K562 (cell line): ENCODE results near the gene ATP6V0D1. TPM values are rescaled to one million over a fixed set of nuclear protein-coding genes. Genes with fewer than 3 reads are reported as not detected.
A peak's percentile ranks its signal among the peaks of the same experiment; 100 is the strongest.

Source experiments
- ATAC-seq: fragments of 200-7000 bp; cut with Tn5 transposase; 3 replicates; pipeline ENCODE4 v1.9.1; 2020; ENCODE audit warnings: moderate library complexity
- BruUV-seq: library from RNA; stranded (reverse); fragments of 400-500 nt; replicated peaks from 2 replicates; lab custom pipeline; 2021; lab: Mats Ljungman, UMichigan
- CTCF ChIA-PET: fragments of 300-600 bp; formaldehyde crosslinking; extraction: SDS; loops from one replicate; lab custom pipeline; 2021; ENCODE audit warnings: low intra/inter-chr PET ratio; lab: Yijun Ruan, JAX
- POLR2A ChIA-PET: fragments of 300-600, 350-650 bp; sonication (Branson Sonifier 250); formaldehyde crosslinking; extraction: SDS; loops from one replicate; lab custom pipeline; 2021; ENCODE audit warnings: antibody characterized with exemption, inconsistent platforms; lab: Yijun Ruan, JAX
- DNase-seq, 4 experiments: peaks; one replicate each; pipeline versions ENCODE4 v3.0.0 to v3.0.0-alpha.2; 2011 to 2018; ENCODE audit warnings: low spot score in 3 of 4, mixed read lengths in 3 of 4; ENCODE audit errors: extremely low read depth in 1 of 4
- FAIRE-seq: peaks from 2 replicates; lab custom pipeline; 2011; peaks lifted over from hg19 to GRCh38; lab: Jason Lieb, UNC
- H2AFZ ChIP-seq: 2 replicates; pipeline ENCODE4 v1.6.0; 2011; ENCODE audit warnings: low read depth, low read length, control low read depth, inconsistent platforms
- H3K27ac ChIP-seq: fragments of 200-600 bp; 3 replicates; pipeline ENCODE4 v1.8.0; 2011; ENCODE audit warnings: low read depth, mild to moderate bottlenecking, control low read depth, inconsistent platforms, low read length, moderate library complexity, mixed read lengths; ENCODE audit errors: extremely low read depth
- H3K27me3 ChIP-seq, 2 experiments: fragments of 300-600 bp in 1 of 2; 2 replicates in 1 of 2; 3 replicates in 1 of 2; pipeline versions ENCODE4 v1.6.0 to v1.8.0; 2011; ENCODE audit warnings: inconsistent platforms in 2 of 2, low read length in 2 of 2, mild to moderate bottlenecking in 1 of 2, mixed read lengths in 1 of 2, moderate library complexity in 1 of 2; ENCODE audit not compliant: control insufficient read depth in 2 of 2, insufficient read depth in 2 of 2
- H3K36me3 ChIP-seq: fragments of 300-600 bp; 3 replicates; pipeline ENCODE4 v1.8.0; 2011; ENCODE audit warnings: mild to moderate bottlenecking, low read length, inconsistent platforms; ENCODE audit not compliant: control insufficient read depth, insufficient read depth
- H3K4me1 ChIP-seq, 2 experiments: fragments of 200-600 bp in 1 of 2; replicated peaks in 1 of 2; 2 replicates in 1 of 2; 3 replicates in 1 of 2; pipeline versions ENCODE4 v1.5.1 to v1.8.0; 2011; ENCODE audit warnings: inconsistent platforms in 2 of 2, low read length in 2 of 2, mild to moderate bottlenecking in 1 of 2, mixed read lengths in 1 of 2, moderate library complexity in 1 of 2; ENCODE audit not compliant: control insufficient read depth in 2 of 2, insufficient read depth in 2 of 2
- H3K4me2 ChIP-seq: 2 replicates; pipeline ENCODE4 v1.6.1; 2011; ENCODE audit warnings: low read length, control low read depth, inconsistent platforms, mixed read lengths; ENCODE audit not compliant: insufficient read depth
- H3K4me3 ChIP-seq: fragments of 200-600 bp; sonication (generic), shearing (Covaris generic); 2 replicates; pipeline ENCODE4 v1.5.1; 2016; ENCODE audit warnings: control low read depth, inconsistent platforms
- H3K79me2 ChIP-seq: fragments of 200-600 bp; 3 replicates; pipeline ENCODE4 v1.8.0; 2011; ENCODE audit warnings: low read length, inconsistent platforms; ENCODE audit not compliant: control insufficient read depth, insufficient read depth
- H3K9ac ChIP-seq, 2 experiments: 2 replicates each; pipeline versions ENCODE4 v1.6.0 to v1.6.1; 2011; ENCODE audit warnings: low read depth in 2 of 2, low read length in 2 of 2, control low read depth in 1 of 2, inconsistent platforms in 1 of 2, mild to moderate bottlenecking in 1 of 2, mixed read lengths in 1 of 2; ENCODE audit not compliant: insufficient read depth in 1 of 2
- H3K9me1 ChIP-seq: one replicate; pipeline ENCODE4 v1.6.0; 2011; ENCODE audit warnings: inconsistent platforms, mild to moderate bottlenecking, low read length, moderate library complexity; ENCODE audit not compliant: control insufficient read depth, insufficient read depth
- H3K9me3 ChIP-seq: replicated peaks from 2 replicates; pipeline ENCODE4 v1.5.1; 2011; ENCODE audit warnings: low read depth, low read length, inconsistent platforms; ENCODE audit not compliant: control insufficient read depth, insufficient read depth
- H4K20me1 ChIP-seq: replicated peaks from 2 replicates; pipeline ENCODE4 v1.6.1; 2011; ENCODE audit warnings: low read length, inconsistent platforms, mixed read lengths; ENCODE audit not compliant: control insufficient read depth, insufficient read depth
- BDP1 ChIP-seq: IDR thresholded peaks from 3 replicates; pipeline ENCODE4 v1.6.1; 2011; ENCODE audit not compliant: insufficient read length, insufficient read depth
- CHD1 ChIP-seq: fragments of 200-600 bp; sonication (generic); IDR thresholded peaks from one replicate; pipeline ENCODE4 v1.6.1; 2012; ENCODE audit warnings: mild to moderate bottlenecking, moderate library complexity, low read length, inconsistent platforms
- GABPA ChIP-seq: fragments of 200-800 bp; sonication (Bioruptor generic); conservative IDR thresholded peaks from 2 replicates; pipeline ENCODE4 v1.6.1; 2016; ENCODE audit warnings: low read depth, missing genetic modification characterization, missing compliant biosample characterization
- GATA2 ChIP-seq: sonication (generic); formaldehyde crosslinking; IDR thresholded peaks from 2 replicates; pipeline ENCODE4 v1.4.0; 2020; ENCODE audit warnings: mild to moderate bottlenecking, missing genetic modification reagents
- MAFF ChIP-seq: IDR thresholded peaks from 2 replicates; pipeline ENCODE4 v1.6.1; 2012; ENCODE audit warnings: low read length, improper control_type of control experiment
- SMC3 ChIP-seq: conservative IDR thresholded peaks from 2 replicates; pipeline ENCODE4 v1.6.1; 2011; ENCODE audit warnings: low read depth, low read length, improper control_type of control experiment; ENCODE audit not compliant: insufficient read depth
- ZBTB7A ChIP-seq: IDR thresholded peaks from 2 replicates; pipeline ENCODE4 v1.6.1; 2011; ENCODE audit warnings: low read depth, mild to moderate bottlenecking, low read length, moderate library complexity, borderline replicate concordance; ENCODE audit not compliant: control insufficient read depth
- ZFP1 ChIP-seq: fragments of 450-650 bp; formaldehyde crosslinking; IDR thresholded peaks from 2 replicates; pipeline ENCODE4 v1.4.0; 2020; ENCODE audit warnings: mild to moderate bottlenecking, mixed read lengths
- ZNF699 ChIP-seq: fragments of 250-450 bp; sonication (Bioruptor Pico); IDR thresholded peaks from 2 replicates; pipeline ENCODE4 v1.8.0; 2021; ENCODE audit warnings: mild to moderate bottlenecking, moderate library complexity; ENCODE audit not compliant: insufficient replicate concordance
- WGBS: fragments of 100-300 bp; shearing (Covaris generic); methylation state at CpG from one replicate; pipeline ENCODE4 v1.1.6; 2016; ENCODE audit warnings: low coverage, mixed read lengths; ENCODE audit not compliant: insufficient coverage; ENCODE audit errors: missing lambda C conversion rate; 5-methylcytosine and 5-hydroxymethylcytosine counted together
- in situ Hi-C: fragments of 300-500 bp; cut with MboI; formaldehyde crosslinking; loops from 4 replicates; pipeline ENCODE4 v1.15.0; 2018; ENCODE audit warnings: inconsistent platforms, mixed read lengths
- intact Hi-C: fragments of 100-400 bp; cut with micrococcal nuclease; formaldehyde crosslinking; loops from 2 replicates; pipeline ENCODE4 v1.14.2; 2022
- polyA plus RNA-seq, 8 experiments: library from polyadenylated mRNA; depleted of rRNA in 4 of 8; stranded (reverse) in 5 of 8; unstranded in 3 of 8; fragments of >200 nt; fragmentation: Nextera tagmentation in 2 of 8; fragmentation: Illumina TruSeq in 1 of 8; extraction: Ambion mirVana in 2 of 8; extraction: Trizol in 1 of 8; gene quantifications; 2 replicates each; pipeline versions ENCODE4 v1.2.1 to v1.2.3, GENCODE V29; 2011 to 2014; ENCODE audit warnings: inconsistent platforms in 1 of 8, missing spikeins in 1 of 8
- total RNA-seq, 7 experiments: library from RNA; depleted of rRNA in 6 of 7; stranded (reverse); fragments of >200 nt in 6 of 7; fragmentation: Illumina TruSeq in 2 of 7; extraction: Trizol in 2 of 7; gene quantifications; 2 replicates each; pipeline versions ENCODE4 v1.2.1 to v1.2.3, GENCODE V29; 2011 to 2021; ENCODE audit warnings: low replicate concordance in 1 of 7
- TF ChIP-seq, protein P1 (sequence below): fragments of 450-650 bp; IDR thresholded peaks from 2 replicates; pipeline ENCODE4 v1.7.0; 2016; ENCODE audit warnings: borderline replicate concordance
- TF ChIP-seq, protein P2 (sequence below): fragments of 150-350 bp; IDR thresholded peaks from 2 replicates; pipeline ENCODE4 v1.6.1; 2014; ENCODE audit warnings: low read depth, mild to moderate bottlenecking, low read length, borderline replicate concordance
- TF ChIP-seq, protein P3 (sequence below): fragments of 450-650 bp; formaldehyde crosslinking; conservative IDR thresholded peaks from 2 replicates; pipeline ENCODE4 v1.4.0; 2022; ENCODE audit warnings: mild to moderate bottlenecking, missing genetic modification characterization
- TF ChIP-seq, protein P4 (sequence below): fragments of 450-650 bp; conservative IDR thresholded peaks from 2 replicates; pipeline ENCODE4 v1.6.1; 2016; ENCODE audit warnings: missing genetic modification characterization, low read depth, mild to moderate bottlenecking, control low read depth, missing compliant biosample characterization

Gene ATP6V0D1
- total and polyA plus RNA-seq, 9 of the 15 experiments (the other 6 are each of a cell fraction or from before 2014, with no cell fraction given) = 23.2 to 69.7 (median 45.6) TPM

DNA sequence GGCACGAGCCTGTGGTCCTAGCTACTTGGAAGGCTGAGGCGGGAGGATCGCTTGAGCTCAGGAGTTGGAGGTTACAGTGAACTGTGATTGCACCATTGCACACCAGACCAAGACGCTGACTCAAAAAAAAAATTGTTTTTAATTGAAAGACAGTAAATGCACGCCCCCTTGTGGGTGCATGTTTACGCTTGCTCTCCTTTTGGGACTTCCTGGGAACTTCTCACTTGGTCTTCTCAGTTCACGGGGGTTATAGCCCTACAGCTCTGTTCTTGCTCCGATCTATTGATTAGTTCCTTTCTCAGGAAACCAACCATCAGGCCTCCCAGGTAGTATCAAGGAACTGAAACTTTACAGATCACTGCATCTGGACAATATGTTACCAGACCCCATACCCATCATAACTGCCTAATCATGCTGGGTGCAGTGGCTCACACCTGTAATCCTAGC is 33.4 kb upstream of the ATP6V0D1 start:
- Histone ChIP-seq H3K27me3 (no peaks in the 10 kb centered on the region), H3K9me3 (no peaks in the 10 kb centered on the region), H3K27ac (no peak overlapping the region; the same call in 2 of the 3 replicates), H3K4me1 (peaks cover 2 to 3% of the 10 kb centered on the region in 2 experiments; a peak in 3 of 5 replicates), H3K79me2 (no peaks in the 10 kb centered on the region), H3K4me3 (no peak overlapping the region), H3K4me2 (peak overlapping the region; percentile 41; the same call in 1 of the 2 replicates), H3K9ac (0 out of 4 replicates have a peak overlapping the region, but pooled peaks of 1 of the 2 experiments have one; percentile 28), H3K9me1 (no peaks in the 10 kb centered on the region), H4K20me1 (no peaks in the 10 kb centered on the region), H2AFZ (peak overlapping the region; percentile 88), H3K36me3 (no peaks in the 10 kb centered on the region)
- CTCF ChIA-PET = interaction anchor here (1.4 to 5.8 kb wide), 3 partner anchors 10 to 33 kb away, joined by 5 to 53 read pairs (median 12); partner anchors contain the start of gene ATP6V0D1
- under 1% methylated on average over 8 of the region's 8 CpGs for WGBS
- DNase-seq (peak; percentile 57 to 92 (median 63)), FAIRE-seq (peak; percentile 89), ATAC-seq (peak; percentile 88)
- no TSS peak for BruUV-seq
- POLR2A ChIA-PET = interaction anchor here (0.7 to 1.0 kb wide), 2 partner anchors 33 to 826 kb away, joined by 3 to 4 read pairs; partner anchors contain the start of gene ATP6V0D1
- intact Hi-C loops = loop anchor here (1.0 to 10.0 kb wide), 3 partner anchors 20 to 90 kb away; partner anchors contain the start of gene ATP6V0D1
- in situ Hi-C loops = no loop called here
- TF ChIP-seq, protein P1, sequence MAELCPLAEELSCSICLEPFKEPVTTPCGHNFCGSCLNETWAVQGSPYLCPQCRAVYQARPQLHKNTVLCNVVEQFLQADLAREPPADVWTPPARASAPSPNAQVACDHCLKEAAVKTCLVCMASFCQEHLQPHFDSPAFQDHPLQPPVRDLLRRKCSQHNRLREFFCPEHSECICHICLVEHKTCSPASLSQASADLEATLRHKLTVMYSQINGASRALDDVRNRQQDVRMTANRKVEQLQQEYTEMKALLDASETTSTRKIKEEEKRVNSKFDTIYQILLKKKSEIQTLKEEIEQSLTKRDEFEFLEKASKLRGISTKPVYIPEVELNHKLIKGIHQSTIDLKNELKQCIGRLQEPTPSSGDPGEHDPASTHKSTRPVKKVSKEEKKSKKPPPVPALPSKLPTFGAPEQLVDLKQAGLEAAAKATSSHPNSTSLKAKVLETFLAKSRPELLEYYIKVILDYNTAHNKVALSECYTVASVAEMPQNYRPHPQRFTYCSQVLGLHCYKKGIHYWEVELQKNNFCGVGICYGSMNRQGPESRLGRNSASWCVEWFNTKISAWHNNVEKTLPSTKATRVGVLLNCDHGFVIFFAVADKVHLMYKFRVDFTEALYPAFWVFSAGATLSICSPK = no peak
- TF ChIP-seq CHD1 = no peak
- TF ChIP-seq MAFF = 0 out of 2 replicates have a peak, but pooled peaks have one; percentile 5
- TF ChIP-seq, protein P2, sequence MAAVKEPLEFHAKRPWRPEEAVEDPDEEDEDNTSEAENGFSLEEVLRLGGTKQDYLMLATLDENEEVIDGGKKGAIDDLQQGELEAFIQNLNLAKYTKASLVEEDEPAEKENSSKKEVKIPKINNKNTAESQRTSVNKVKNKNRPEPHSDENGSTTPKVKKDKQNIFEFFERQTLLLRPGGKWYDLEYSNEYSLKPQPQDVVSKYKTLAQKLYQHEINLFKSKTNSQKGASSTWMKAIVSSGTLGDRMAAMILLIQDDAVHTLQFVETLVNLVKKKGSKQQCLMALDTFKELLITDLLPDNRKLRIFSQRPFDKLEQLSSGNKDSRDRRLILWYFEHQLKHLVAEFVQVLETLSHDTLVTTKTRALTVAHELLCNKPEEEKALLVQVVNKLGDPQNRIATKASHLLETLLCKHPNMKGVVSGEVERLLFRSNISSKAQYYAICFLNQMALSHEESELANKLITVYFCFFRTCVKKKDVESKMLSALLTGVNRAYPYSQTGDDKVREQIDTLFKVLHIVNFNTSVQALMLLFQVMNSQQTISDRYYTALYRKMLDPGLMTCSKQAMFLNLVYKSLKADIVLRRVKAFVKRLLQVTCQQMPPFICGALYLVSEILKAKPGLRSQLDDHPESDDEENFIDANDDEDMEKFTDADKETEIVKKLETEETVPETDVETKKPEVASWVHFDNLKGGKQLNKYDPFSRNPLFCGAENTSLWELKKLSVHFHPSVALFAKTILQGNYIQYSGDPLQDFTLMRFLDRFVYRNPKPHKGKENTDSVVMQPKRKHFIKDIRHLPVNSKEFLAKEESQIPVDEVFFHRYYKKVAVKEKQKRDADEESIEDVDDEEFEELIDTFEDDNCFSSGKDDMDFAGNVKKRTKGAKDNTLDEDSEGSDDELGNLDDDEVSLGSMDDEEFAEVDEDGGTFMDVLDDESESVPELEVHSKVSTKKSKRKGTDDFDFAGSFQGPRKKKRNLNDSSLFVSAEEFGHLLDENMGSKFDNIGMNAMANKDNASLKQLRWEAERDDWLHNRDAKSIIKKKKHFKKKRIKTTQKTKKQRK = no peak
- peak; percentile 86 for TF ChIP-seq SMC3
- no peak; the same call in 1 of the 2 replicates for TF ChIP-seq GABPA
- no peak for TF ChIP-seq ZNF699
- no peak for TF ChIP-seq GATA2
- TF ChIP-seq, protein P3, sequence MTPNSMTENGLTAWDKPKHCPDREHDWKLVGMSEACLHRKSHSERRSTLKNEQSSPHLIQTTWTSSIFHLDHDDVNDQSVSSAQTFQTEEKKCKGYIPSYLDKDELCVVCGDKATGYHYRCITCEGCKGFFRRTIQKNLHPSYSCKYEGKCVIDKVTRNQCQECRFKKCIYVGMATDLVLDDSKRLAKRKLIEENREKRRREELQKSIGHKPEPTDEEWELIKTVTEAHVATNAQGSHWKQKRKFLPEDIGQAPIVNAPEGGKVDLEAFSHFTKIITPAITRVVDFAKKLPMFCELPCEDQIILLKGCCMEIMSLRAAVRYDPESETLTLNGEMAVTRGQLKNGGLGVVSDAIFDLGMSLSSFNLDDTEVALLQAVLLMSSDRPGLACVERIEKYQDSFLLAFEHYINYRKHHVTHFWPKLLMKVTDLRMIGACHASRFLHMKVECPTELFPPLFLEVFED (CRISPR knock-in tag) = no peak
- TF ChIP-seq ZFP1 (CRISPR knock-in tag) = no peak
- no peak for TF ChIP-seq ZBTB7A
- TF ChIP-seq, protein P4, sequence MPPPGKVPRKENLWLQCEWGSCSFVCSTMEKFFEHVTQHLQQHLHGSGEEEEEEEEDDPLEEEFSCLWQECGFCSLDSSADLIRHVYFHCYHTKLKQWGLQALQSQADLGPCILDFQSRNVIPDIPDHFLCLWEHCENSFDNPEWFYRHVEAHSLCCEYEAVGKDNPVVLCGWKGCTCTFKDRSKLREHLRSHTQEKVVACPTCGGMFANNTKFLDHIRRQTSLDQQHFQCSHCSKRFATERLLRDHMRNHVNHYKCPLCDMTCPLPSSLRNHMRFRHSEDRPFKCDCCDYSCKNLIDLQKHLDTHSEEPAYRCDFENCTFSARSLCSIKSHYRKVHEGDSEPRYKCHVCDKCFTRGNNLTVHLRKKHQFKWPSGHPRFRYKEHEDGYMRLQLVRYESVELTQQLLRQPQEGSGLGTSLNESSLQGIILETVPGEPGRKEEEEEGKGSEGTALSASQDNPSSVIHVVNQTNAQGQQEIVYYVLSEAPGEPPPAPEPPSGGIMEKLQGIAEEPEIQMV (tag) = no peak
- no peak for TF ChIP-seq BDP1
